PFSK-1 (cell line): ENCODE measurements around the gene RMDN2.

Source experiments
- FOXP2 ChIP-seq: optimal IDR thresholded peaks from 2 replicates; pipeline ENCODE3; 2011; ENCODE audit warnings: borderline replicate concordance, control low read depth, inconsistent platforms; ENCODE audit not compliant: insufficient read depth; ENCODE audit errors: extremely low read length, extremely low read depth
- POLR2AphosphoS5 ChIP-seq: IDR thresholded peaks from 2 replicates; pipeline ENCODE4 v1.6.1; 2012; ENCODE audit warnings: low read depth, mild to moderate bottlenecking, control low read depth, low read length, moderate library complexity
- SIN3A ChIP-seq: IDR thresholded peaks from 2 replicates; pipeline ENCODE4 v1.6.1; 2012; ENCODE audit warnings: mild to moderate bottlenecking, low read length, moderate library complexity, borderline replicate concordance; ENCODE audit not compliant: insufficient read depth
- TAF1 ChIP-seq: IDR thresholded peaks from 2 replicates; pipeline ENCODE4 v1.6.1; 2012; ENCODE audit warnings: low read length, control low read depth, borderline replicate concordance; ENCODE audit not compliant: insufficient read depth
- TF ChIP-seq, protein P1 (sequence below), 2 experiments: IDR thresholded peaks; 2 replicates each; pipeline versions ENCODE4 v1.6.1 to v1.8.0; 2011 to 2012; ENCODE audit warnings: low read depth in 2 of 2, low read length in 2 of 2, control low read depth in 1 of 2, inconsistent platforms in 1 of 2, mild to moderate bottlenecking in 1 of 2, moderate library complexity in 1 of 2; ENCODE audit not compliant: insufficient read depth in 1 of 2

Gene RMDN2

DNA sequence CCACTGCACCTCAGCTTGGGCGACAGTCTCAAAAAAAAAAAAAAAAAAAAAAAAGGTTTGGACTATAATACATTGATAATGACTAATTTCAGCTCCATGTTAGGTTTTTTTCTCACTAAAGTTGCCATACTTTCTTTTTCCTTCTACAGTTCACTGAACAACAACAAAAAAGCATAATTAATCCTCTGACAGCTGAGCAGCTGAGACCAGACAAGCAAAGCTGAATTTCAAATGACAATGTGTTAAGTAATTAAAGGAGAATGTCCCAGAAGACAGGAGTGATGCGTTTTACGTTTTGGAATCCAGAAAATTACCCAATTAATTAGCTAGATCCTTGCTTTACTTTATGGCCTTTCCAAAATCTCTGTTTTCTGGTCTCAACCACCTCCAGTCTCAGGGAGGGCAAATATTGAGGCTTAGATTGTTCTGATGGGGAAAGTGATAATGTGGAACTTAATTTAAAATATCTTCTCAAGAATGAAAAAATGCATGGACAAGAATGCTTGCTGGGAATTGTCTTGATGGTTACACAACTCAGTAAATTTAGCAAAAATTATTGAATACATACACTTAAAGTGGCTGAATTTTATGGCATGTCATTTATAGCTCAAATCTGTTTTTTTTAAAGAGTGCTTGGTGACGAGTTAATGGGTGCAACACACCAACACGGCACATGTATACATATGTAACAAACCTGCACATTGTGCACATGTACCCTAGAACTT is 17.4 kb upstream of the RMDN2 start:
- TF ChIP-seq POLR2AphosphoS5 (no peak), SIN3A (no peak), FOXP2 (no peak), TAF1 (no peak)
- TF ChIP-seq, protein P1, sequence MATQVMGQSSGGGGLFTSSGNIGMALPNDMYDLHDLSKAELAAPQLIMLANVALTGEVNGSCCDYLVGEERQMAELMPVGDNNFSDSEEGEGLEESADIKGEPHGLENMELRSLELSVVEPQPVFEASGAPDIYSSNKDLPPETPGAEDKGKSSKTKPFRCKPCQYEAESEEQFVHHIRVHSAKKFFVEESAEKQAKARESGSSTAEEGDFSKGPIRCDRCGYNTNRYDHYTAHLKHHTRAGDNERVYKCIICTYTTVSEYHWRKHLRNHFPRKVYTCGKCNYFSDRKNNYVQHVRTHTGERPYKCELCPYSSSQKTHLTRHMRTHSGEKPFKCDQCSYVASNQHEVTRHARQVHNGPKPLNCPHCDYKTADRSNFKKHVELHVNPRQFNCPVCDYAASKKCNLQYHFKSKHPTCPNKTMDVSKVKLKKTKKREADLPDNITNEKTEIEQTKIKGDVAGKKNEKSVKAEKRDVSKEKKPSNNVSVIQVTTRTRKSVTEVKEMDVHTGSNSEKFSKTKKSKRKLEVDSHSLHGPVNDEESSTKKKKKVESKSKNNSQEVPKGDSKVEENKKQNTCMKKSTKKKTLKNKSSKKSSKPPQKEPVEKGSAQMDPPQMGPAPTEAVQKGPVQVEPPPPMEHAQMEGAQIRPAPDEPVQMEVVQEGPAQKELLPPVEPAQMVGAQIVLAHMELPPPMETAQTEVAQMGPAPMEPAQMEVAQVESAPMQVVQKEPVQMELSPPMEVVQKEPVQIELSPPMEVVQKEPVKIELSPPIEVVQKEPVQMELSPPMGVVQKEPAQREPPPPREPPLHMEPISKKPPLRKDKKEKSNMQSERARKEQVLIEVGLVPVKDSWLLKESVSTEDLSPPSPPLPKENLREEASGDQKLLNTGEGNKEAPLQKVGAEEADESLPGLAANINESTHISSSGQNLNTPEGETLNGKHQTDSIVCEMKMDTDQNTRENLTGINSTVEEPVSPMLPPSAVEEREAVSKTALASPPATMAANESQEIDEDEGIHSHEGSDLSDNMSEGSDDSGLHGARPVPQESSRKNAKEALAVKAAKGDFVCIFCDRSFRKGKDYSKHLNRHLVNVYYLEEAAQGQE (IDR thresholded peaks at IDR 0.05; ENCODE audit: insufficient read depth in 1 of 2, low read depth in 2 of 2, low read length in 2 of 2) = no peak

DNA sequence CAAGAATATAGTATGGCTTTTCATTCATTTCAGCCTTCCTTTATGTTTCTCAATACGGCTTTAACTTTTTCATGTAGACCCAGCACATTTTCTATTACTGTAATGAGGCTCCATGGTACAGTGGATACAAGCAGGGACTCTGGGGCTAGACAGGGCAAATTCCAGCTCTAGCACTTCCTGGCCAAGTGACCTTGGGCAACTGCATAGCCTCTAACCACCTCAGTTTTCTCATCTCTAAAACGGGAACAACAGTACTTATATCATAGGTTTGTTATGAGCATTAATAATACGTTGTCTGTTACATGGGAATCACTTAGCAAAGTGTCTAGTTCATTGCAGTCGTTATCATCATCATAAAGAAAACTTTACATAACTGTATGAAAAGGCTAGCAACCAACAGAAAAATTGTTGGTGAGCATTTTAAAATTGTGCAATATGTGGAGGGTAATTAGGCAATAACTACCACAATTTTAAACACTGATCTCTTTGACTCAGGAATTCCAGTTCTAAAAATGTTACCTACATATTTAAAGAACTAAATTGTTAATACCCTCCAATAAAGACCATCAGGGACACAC is 13.7 kb upstream of the RMDN2 start:
- no peak for TF ChIP-seq SIN3A
- TF ChIP-seq, protein P1 (IDR thresholded peaks at IDR 0.05; ENCODE audit: insufficient read depth in 1 of 2, low read depth in 2 of 2, low read length in 2 of 2) = no peak
- TF ChIP-seq FOXP2 = no peak
- no peak for TF ChIP-seq POLR2AphosphoS5
- no peak for TF ChIP-seq TAF1

DNA sequence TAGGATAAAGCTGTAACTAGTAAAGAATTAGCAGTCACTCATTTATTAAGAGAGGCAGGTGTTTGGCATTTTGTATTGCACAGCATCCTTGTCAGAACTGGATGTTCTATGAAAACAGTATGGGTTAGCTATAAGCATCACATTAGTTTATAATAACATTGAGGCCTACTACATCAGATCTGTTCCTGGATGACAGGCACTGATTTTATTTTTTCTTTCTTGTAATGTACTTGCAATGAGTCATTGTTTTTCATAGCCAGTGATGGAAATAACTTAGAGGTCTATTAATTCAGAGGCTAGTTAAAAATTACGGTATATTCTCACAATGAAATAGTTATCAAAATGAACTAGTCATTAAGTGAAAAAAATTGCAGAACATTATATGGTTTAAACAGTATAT is 13.0 kb upstream of the RMDN2 start:
- no peak for TF ChIP-seq POLR2AphosphoS5
- TF ChIP-seq FOXP2 = no peak
- TF ChIP-seq TAF1 = no peak
- TF ChIP-seq, protein P1 (IDR thresholded peaks at IDR 0.05; ENCODE audit: insufficient read depth in 1 of 2, low read depth in 2 of 2, low read length in 2 of 2) = no peak
- TF ChIP-seq SIN3A = no peak

DNA sequence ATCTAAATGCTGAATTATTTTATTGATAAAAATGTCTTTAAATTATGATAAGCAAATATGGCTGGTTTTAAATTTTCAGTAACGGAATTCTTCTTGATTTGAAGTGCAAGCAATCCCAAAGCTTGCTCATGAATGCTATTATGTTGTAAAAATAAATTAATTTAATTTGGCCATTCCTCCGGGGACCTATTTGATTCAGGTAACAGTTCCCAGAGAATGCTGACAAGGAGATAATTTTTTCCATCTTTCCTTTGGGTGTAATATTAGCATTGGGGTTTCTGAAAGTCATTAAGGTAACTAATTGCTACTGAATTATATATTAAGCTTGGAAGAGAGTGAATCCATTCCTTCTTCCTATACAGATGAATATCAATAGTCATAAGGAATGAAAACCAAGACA is 12.5 kb upstream of the RMDN2 start:
- TF ChIP-seq TAF1 (no peak), SIN3A (no peak), FOXP2 (no peak), POLR2AphosphoS5 (no peak)
- TF ChIP-seq, protein P1 (IDR thresholded peaks at IDR 0.05; ENCODE audit: insufficient read depth in 1 of 2, low read depth in 2 of 2, low read length in 2 of 2) = no peak
